Upper lobe of right lung (tissue), 1 donor: ENCODE results near the gene SERINC2. TPM values are rescaled to one million over a fixed set of nuclear protein-coding genes. Genes with fewer than 3 reads are reported as not detected.

Experiments
- ATAC-seq: fragments of 200-7000 bp; cut with Tn5 transposase; one replicate; pipeline ENCODE4 v1.9.1; 2020; ENCODE audit warnings: mild to moderate bottlenecking, moderate library complexity
- DNase-seq: peaks from one replicate; pipeline ENCODE4 v3.0.0-alpha.2; 2020
- H3K27ac ChIP-seq: fragments of 200-600 bp; one replicate; pipeline ENCODE4 v1.8.0; 2022
- H3K27me3 ChIP-seq: fragments of 200-600 bp; one replicate; pipeline ENCODE4 v1.8.0; 2022; ENCODE audit warnings: mild to moderate bottlenecking
- H3K36me3 ChIP-seq: fragments of 200-600 bp; one replicate; pipeline ENCODE4 v1.8.0; 2022
- H3K4me1 ChIP-seq: fragments of 200-600 bp; one replicate; pipeline ENCODE4 v1.8.0; 2022
- H3K4me3 ChIP-seq: fragments of 200-600 bp; one replicate; pipeline ENCODE4 v1.8.0; 2022; ENCODE audit warnings: mild to moderate bottlenecking
- H3K9me3 ChIP-seq: fragments of 200-600 bp; one replicate; pipeline ENCODE4 v1.8.0; 2022
- intact Hi-C: fragments of 100-400 bp; cut with DNase I; formaldehyde crosslinking; loops from one replicate; pipeline ENCODE4 v1.11.0; 2022
- total RNA-seq: library from RNA; stranded (reverse); fragmentation: NEBNext Ultra II Directional; extraction: Animal tissue kit (Norgen Biotek cat#: 25700); gene quantifications from one replicate; pipeline ENCODE4 v1.2.1, GENCODE V29; 2021
- TF ChIP-seq, protein P1 (sequence below): fragments of 200-600 bp; IDR thresholded peaks from one replicate; pipeline ENCODE4 v1.8.0; 2022; ENCODE audit warnings: antibody characterized with exemption
- donor health status: DM: no; HTN: yes; CAD: no; lungs with severe emphysema.

The SERINC2 gene
- total RNA-seq, 1 donor from 2014 or later: 40.6 TPM

- Histone ChIP-seq H3K4me1 (no peaks in the 10 kb centered on the region), H3K4me3 (no peak overlapping the region), H3K27ac (no peak overlapping the region), H3K9me3 (no peaks in the 10 kb centered on the region), H3K27me3 (peaks cover 3% of the 10 kb centered on the region), H3K36me3 (no peaks in the 10 kb centered on the region)
- intact Hi-C loops: no loop called here
- TF ChIP-seq, protein P1, sequence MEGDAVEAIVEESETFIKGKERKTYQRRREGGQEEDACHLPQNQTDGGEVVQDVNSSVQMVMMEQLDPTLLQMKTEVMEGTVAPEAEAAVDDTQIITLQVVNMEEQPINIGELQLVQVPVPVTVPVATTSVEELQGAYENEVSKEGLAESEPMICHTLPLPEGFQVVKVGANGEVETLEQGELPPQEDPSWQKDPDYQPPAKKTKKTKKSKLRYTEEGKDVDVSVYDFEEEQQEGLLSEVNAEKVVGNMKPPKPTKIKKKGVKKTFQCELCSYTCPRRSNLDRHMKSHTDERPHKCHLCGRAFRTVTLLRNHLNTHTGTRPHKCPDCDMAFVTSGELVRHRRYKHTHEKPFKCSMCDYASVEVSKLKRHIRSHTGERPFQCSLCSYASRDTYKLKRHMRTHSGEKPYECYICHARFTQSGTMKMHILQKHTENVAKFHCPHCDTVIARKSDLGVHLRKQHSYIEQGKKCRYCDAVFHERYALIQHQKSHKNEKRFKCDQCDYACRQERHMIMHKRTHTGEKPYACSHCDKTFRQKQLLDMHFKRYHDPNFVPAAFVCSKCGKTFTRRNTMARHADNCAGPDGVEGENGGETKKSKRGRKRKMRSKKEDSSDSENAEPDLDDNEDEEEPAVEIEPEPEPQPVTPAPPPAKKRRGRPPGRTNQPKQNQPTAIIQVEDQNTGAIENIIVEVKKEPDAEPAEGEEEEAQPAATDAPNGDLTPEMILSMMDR: no peak
- ATAC-seq (no peak), DNase-seq (no peak)
Measured at GRCh38 chr1:31405578-31406245, 7.3 kb upstream of the SERINC2 start.

- ATAC-seq (no peak), DNase-seq (no peak)
- H3K27me3 ChIP-seq: peaks cover 9% of the 10 kb centered on the region
- H3K4me3 ChIP-seq: no peak overlapping the region
- H3K9me3 ChIP-seq: no peaks in the 10 kb centered on the region
- no peaks in the 10 kb centered on the region for H3K36me3 ChIP-seq
- intact Hi-C loops: no loop called here
- no peak overlapping the region for H3K27ac ChIP-seq
- H3K4me1 ChIP-seq: no peaks in the 10 kb centered on the region
- TF ChIP-seq, protein P1: no peak
Measured at GRCh38 chr1:31407029-31407626, 5.9 kb upstream of the SERINC2 start.

DNA sequence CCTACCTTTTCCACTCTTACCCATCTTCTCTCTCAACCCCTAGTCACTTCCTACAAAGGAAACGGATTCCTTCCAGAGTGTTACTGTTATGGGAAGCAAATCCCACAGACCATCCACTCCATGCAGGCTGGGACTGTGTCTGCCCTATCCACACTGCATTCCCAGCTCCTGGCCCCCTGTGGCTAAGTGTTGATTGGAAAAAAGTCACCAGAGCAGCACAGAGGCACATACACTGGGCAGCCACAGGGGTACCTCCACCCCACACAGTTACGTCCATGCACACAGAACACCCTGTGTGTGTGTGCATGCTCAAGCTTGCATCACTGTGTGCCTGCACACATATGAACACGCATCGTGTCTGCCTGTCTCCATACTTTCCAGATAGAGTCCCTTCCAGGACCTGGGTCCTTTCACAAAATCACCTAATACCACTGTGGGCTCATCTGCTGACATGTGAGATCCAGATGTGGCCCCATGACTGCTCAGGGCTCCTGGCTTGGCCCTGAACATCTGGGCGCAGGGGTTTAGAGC lies 4.2 kb upstream of the SERINC2 start:
- Histone ChIP-seq H3K27me3 (peaks cover 11% of the 10 kb centered on the region), H3K4me3 (no peak overlapping the region), H3K36me3 (no peaks in the 10 kb centered on the region), H3K9me3 (no peaks in the 10 kb centered on the region), H3K4me1 (peaks cover 7% of the 10 kb centered on the region), H3K27ac (no peak overlapping the region)
- ATAC-seq (no peak), DNase-seq (no peak)
- TF ChIP-seq, protein P1: no peak
- intact Hi-C loops: no loop called here

GRCh38 chr1:31409946-31410858 lies 2.8 kb upstream of the SERINC2 start:
- no peak for ATAC-seq

GRCh38 chr1:31410871-31411270 lies 2.1 kb upstream of the SERINC2 start:
- Histone ChIP-seq H3K27me3 (peaks cover 13% of the 10 kb centered on the region), H3K4me3 (no peak overlapping the region), H3K4me1 (peaks cover 8% of the 10 kb centered on the region), H3K9me3 (no peaks in the 10 kb centered on the region), H3K27ac (no peak overlapping the region), H3K36me3 (no peaks in the 10 kb centered on the region)
- TF ChIP-seq, protein P1: no peak
- intact Hi-C loops: no loop called here
- DNase-seq (no peak), ATAC-seq (no peak)

More at GRCh38 chr1:31409946-31410858, 2.8 kb upstream of the SERINC2 start:
- H3K9me3 ChIP-seq: no peaks in the 10 kb centered on the region
- no peak overlapping the region for H3K27ac ChIP-seq
- H3K36me3 ChIP-seq: no peaks in the 10 kb centered on the region
- peaks cover 8% of the 10 kb centered on the region for H3K4me1 ChIP-seq
- TF ChIP-seq, protein P1: no peak
- no peak for DNase-seq
- intact Hi-C loops: no loop called here
- H3K27me3 ChIP-seq: peaks cover 13% of the 10 kb centered on the region
- no peak overlapping the region for H3K4me3 ChIP-seq
